ENCODE data around the gene PTPRF.

The PTPRF gene

GRCh38 chr1:43653893-43654292 is 123.2 kb downstream of the PTPRF start:
- no peaks in the 10 kb centered on the region for H4K20me1 ChIP-seq (ENCODE audit: insufficient read depth, low read length)
- H3K9me3 ChIP-seq (ENCODE audit: insufficient read depth, low read length) = no peaks in the 10 kb centered on the region
- H3K4me1 ChIP-seq (ENCODE audit: low read length) = peaks cover 14% of the 10 kb centered on the region
- H3K4me3 ChIP-seq (ENCODE audit: low read length) = no peak overlapping the region
- peaks cover 17% of the 10 kb centered on the region for H3K36me3 ChIP-seq (replicated peaks; ENCODE audit: low read depth, low read length)
- H3K9ac ChIP-seq (ENCODE audit: low read length) = no peak overlapping the region
- peaks cover 21% of the 10 kb centered on the region for H3K79me2 ChIP-seq (ENCODE audit: low read length)
- H2AFZ ChIP-seq (ENCODE audit: low read depth, low read length) = no peak overlapping the region
- no peak overlapping the region for H3K27ac ChIP-seq (ENCODE audit: low read length)
- no peaks in the 10 kb centered on the region for H3K27me3 ChIP-seq (ENCODE audit: low read depth, low read length)
- H3K4me2 ChIP-seq (ENCODE audit: low read length) = no peak overlapping the region
- TF ChIP-seq EZH2phosphoT487 (IDR thresholded peaks at IDR 0.05; ENCODE audit: low read depth) (no peak), CTCF (IDR thresholded peaks at IDR 0.05; ENCODE audit: low read depth, low read length) (no peak)

DNA sequence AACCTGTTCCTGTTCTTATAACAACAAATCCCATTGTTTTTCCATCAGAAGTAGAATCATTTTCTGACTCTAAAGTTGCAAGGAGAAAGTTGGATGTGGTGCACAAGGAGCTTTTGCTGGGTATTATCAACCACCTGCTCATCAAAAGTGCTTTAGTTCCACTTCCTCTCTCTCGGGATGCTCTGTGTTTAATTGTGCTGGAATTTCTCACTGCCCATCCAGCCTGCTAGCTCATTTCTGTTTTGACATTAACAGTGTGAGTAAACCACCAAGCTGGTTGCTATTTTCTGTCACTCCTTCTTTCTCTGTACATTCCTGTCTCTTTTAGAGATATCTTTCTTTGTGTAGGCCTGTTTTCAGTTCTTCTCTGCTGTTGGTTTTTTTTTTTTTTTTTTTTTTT is 125.3 kb downstream of the PTPRF start:
- Histone ChIP-seq H3K4me3 (ENCODE audit: low read length) (no peak overlapping the region), H3K4me2 (ENCODE audit: low read length) (no peak overlapping the region), H3K79me2 (ENCODE audit: low read length) (peaks cover 15% of the 10 kb centered on the region), H3K9me3 (ENCODE audit: insufficient read depth, low read length) (no peaks in the 10 kb centered on the region), H3K9ac (ENCODE audit: low read length) (no peak overlapping the region), H2AFZ (ENCODE audit: low read depth, low read length) (no peak overlapping the region), H3K27me3 (ENCODE audit: low read depth, low read length) (no peaks in the 10 kb centered on the region), H3K27ac (ENCODE audit: low read length) (no peak overlapping the region), H4K20me1 (ENCODE audit: insufficient read depth, low read length) (no peaks in the 10 kb centered on the region), H3K36me3 (replicated peaks; ENCODE audit: low read depth, low read length) (peaks cover 22% of the 10 kb centered on the region), H3K4me1 (ENCODE audit: low read length) (peaks cover 14% of the 10 kb centered on the region)
- TF ChIP-seq EZH2phosphoT487 (IDR thresholded peaks at IDR 0.05; ENCODE audit: low read depth) (no peak), CTCF (IDR thresholded peaks at IDR 0.05; ENCODE audit: low read depth, low read length) (no peak)

GRCh38 chr1:43659212-43660166 is 128.8 kb downstream of the PTPRF start:
- Histone ChIP-seq H4K20me1 (ENCODE audit: insufficient read depth, low read length) (no peaks in the 10 kb centered on the region), H3K79me2 (ENCODE audit: low read length) (no peaks in the 10 kb centered on the region), H3K36me3 (replicated peaks; ENCODE audit: low read depth, low read length) (peaks cover 13% of the 10 kb centered on the region), H3K4me2 (ENCODE audit: low read length) (no peak overlapping the region), H2AFZ (ENCODE audit: low read depth, low read length) (no peak overlapping the region), H3K4me3 (ENCODE audit: low read length) (no peak overlapping the region), H3K9ac (ENCODE audit: low read length) (no peak overlapping the region), H3K4me1 (ENCODE audit: low read length) (no peaks in the 10 kb centered on the region), H3K27ac (ENCODE audit: low read length) (no peak overlapping the region), H3K27me3 (ENCODE audit: low read depth, low read length) (no peaks in the 10 kb centered on the region), H3K9me3 (ENCODE audit: insufficient read depth, low read length) (no peaks in the 10 kb centered on the region)
- TF ChIP-seq EZH2phosphoT487 (IDR thresholded peaks at IDR 0.05; ENCODE audit: low read depth) (no peak), CTCF (IDR thresholded peaks at IDR 0.05; ENCODE audit: low read depth, low read length) (no peak)

GRCh38 chr1:43660355-43660754 is 129.7 kb downstream of the PTPRF start:
- Histone ChIP-seq H3K4me2 (ENCODE audit: low read length) (no peak overlapping the region), H3K79me2 (ENCODE audit: low read length) (no peaks in the 10 kb centered on the region), H3K27me3 (ENCODE audit: low read depth, low read length) (no peaks in the 10 kb centered on the region), H3K4me1 (ENCODE audit: low read length) (no peaks in the 10 kb centered on the region), H3K27ac (ENCODE audit: low read length) (no peak overlapping the region), H3K9ac (ENCODE audit: low read length) (no peak overlapping the region), H2AFZ (ENCODE audit: low read depth, low read length) (no peak overlapping the region), H3K9me3 (ENCODE audit: insufficient read depth, low read length) (no peaks in the 10 kb centered on the region), H3K4me3 (ENCODE audit: low read length) (no peak overlapping the region), H4K20me1 (ENCODE audit: insufficient read depth, low read length) (no peaks in the 10 kb centered on the region), H3K36me3 (replicated peaks; ENCODE audit: low read depth, low read length) (peaks cover 13% of the 10 kb centered on the region)
- TF ChIP-seq CTCF (IDR thresholded peaks at IDR 0.05; ENCODE audit: low read depth, low read length) (no peak), EZH2phosphoT487 (IDR thresholded peaks at IDR 0.05; ENCODE audit: low read depth) (no peak)

Data from OCI-LY3 (cell line).